Chondrocyte (in vitro differentiated cells): ENCODE data around the gene PARP11. TPM values are rescaled to one million over a fixed set of nuclear protein-coding genes. Genes with fewer than 3 reads are reported as not detected.

Experiments
- DNase-seq: peaks from one replicate; pipeline ENCODE4 v3.0.0; 2021; ENCODE audit warnings: mixed read lengths, low spot score
- H3K27ac Mint-ChIP-seq: one replicate; pipeline ENCODE4 v1.8.0; 2021; ENCODE audit warnings: mild to moderate bottlenecking, moderate library complexity, mixed read lengths; ENCODE audit not compliant: unreplicated experiment
- H3K27me3 Mint-ChIP-seq: 2 replicates; pipeline ENCODE4 v1.8.0; 2021; ENCODE audit warnings: low read depth, mixed read lengths
- H3K36me3 Mint-ChIP-seq: 2 replicates; pipeline ENCODE4 v1.8.0; 2021; ENCODE audit warnings: low read depth, mixed read lengths
- H3K4me1 Mint-ChIP-seq: 2 replicates; pipeline ENCODE4 v1.8.0; 2021; ENCODE audit warnings: low read depth, mild to moderate bottlenecking, mixed read lengths
- H3K4me3 Mint-ChIP-seq: one replicate; pipeline ENCODE4 v1.8.0; 2021; ENCODE audit warnings: mild to moderate bottlenecking, moderate library complexity, mixed read lengths; ENCODE audit not compliant: unreplicated experiment
- H3K9me3 Mint-ChIP-seq: 2 replicates; pipeline ENCODE4 v1.8.0; 2021; ENCODE audit warnings: low read depth, mixed read lengths
- total RNA-seq: library from RNA; stranded (reverse); gene quantifications from 3 replicates; pipeline ENCODE4 v1.2.1, GENCODE V29; 2021
- TF ChIP-seq, protein P1 (sequence below): fragments of 200-600 bp; sonication (generic); IDR thresholded peaks from 2 replicates; pipeline ENCODE4 v1.5.0; 2021; ENCODE audit warnings: antibody characterized with exemption, mild to moderate bottlenecking, moderate library complexity

Gene PARP11
- total RNA-seq, 1 donor from 2014 or later, result 10.2 TPM

DNA sequence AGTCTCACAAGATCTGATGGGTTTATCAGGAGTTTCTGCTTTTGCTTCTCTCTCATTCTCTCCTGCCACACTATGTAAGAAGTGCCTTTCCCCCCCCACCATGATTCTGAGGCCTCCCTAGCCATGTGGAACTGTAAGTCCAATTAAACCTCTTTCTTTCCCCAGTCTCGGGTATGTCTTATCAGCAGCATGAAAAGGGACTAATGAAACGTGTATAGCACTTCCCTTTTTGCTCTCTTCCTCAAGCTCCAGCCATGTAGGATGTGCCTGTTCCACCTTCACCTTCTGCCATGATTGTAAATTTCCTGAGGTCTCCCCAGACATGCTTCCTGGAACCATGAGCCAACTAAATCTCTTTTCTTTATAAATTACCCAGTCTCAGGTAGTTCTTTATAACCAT is 113.3 kb downstream of the PARP11 start:
- DNase-seq, result no peak
- TF ChIP-seq, protein P1, sequence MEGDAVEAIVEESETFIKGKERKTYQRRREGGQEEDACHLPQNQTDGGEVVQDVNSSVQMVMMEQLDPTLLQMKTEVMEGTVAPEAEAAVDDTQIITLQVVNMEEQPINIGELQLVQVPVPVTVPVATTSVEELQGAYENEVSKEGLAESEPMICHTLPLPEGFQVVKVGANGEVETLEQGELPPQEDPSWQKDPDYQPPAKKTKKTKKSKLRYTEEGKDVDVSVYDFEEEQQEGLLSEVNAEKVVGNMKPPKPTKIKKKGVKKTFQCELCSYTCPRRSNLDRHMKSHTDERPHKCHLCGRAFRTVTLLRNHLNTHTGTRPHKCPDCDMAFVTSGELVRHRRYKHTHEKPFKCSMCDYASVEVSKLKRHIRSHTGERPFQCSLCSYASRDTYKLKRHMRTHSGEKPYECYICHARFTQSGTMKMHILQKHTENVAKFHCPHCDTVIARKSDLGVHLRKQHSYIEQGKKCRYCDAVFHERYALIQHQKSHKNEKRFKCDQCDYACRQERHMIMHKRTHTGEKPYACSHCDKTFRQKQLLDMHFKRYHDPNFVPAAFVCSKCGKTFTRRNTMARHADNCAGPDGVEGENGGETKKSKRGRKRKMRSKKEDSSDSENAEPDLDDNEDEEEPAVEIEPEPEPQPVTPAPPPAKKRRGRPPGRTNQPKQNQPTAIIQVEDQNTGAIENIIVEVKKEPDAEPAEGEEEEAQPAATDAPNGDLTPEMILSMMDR, result no peak
- Mint-ChIP-seq H3K27ac (no peak overlapping the region), H3K27me3 (peaks cover 2% of the 10 kb centered on the region), H3K4me3 (no peak overlapping the region), H3K9me3 (no peaks in the 10 kb centered on the region), H3K4me1 (no peaks in the 10 kb centered on the region), H3K36me3 (no peaks in the 10 kb centered on the region)

Other genes starting within 250 kb of the PARP11 start
- gene CRACR2A, start 120.3 kb downstream of the PARP11 start, total RNA-seq, result 0.48 to 0.82 TPM (median 0.82 TPM) in 3 replicates